ENCODE measurements around the gene IDH3A.

The IDH3A gene

GRCh38 chr15:78210349-78210717, 61.2 kb downstream of the IDH3A start:
- Histone ChIP-seq H3K4me3 (ENCODE audit: control insufficient read depth in 1 of 7, extremely low read depth in 1 of 7, insufficient read depth in 4 of 7, low read depth in 2 of 7, low read length in 6 of 7) (no peak overlapping the region), H3K4me1 (ENCODE audit: control extremely low read depth in 1 of 4, control insufficient read depth in 4 of 4, insufficient read depth in 4 of 4, low read length in 3 of 4) (peaks cover 0 to 2% (median under 1%) of the 10 kb centered on the region in 4 experiments), H3K27me3 (replicated peaks in 2 of 5; ENCODE audit: control insufficient read depth in 4 of 5, insufficient read depth in 5 of 5, low read length in 4 of 5) (no peaks in the 10 kb centered on the region), H3K36me3 (ENCODE audit: control insufficient read depth in 4 of 4, insufficient read depth in 4 of 4, low read length in 3 of 4) (no peaks in the 10 kb centered on the region), H3K27ac (ENCODE audit: insufficient read depth in 1 of 2, low read depth in 1 of 2, low read length in 2 of 2, poor library complexity in 1 of 2, severe bottlenecking in 2 of 2) (no peak overlapping the region), H3K9me3 (ENCODE audit: control extremely low read depth in 1 of 5, control insufficient read depth in 4 of 5, insufficient read depth in 2 of 5, low read depth in 1 of 5, low read length in 4 of 5) (no peaks in the 10 kb centered on the region)
- ChIA-PET POLR2A (no interaction called here), CTCF (interaction anchor here (1.0 to 1.3 kb wide), 3 partner anchors 13 to 17 kb away, joined by 3 to 6 read pairs (median 3); no protein-coding TSS in a partner anchor)
- no peak for DNase-seq
- WGBS (ENCODE audit: insufficient coverage), result 83% methylated on average over 2 of the region's 5 CpGs

- Histone ChIP-seq H3K36me3 (ENCODE audit: control insufficient read depth in 4 of 4, insufficient read depth in 4 of 4, low read length in 3 of 4) (no peaks in the 10 kb centered on the region), H3K27me3 (replicated peaks in 2 of 5; ENCODE audit: control insufficient read depth in 4 of 5, insufficient read depth in 5 of 5, low read length in 4 of 5) (no peaks in the 10 kb centered on the region), H3K9me3 (ENCODE audit: control extremely low read depth in 1 of 5, control insufficient read depth in 4 of 5, insufficient read depth in 2 of 5, low read depth in 1 of 5, low read length in 4 of 5) (no peaks in the 10 kb centered on the region), H3K4me3 (ENCODE audit: control insufficient read depth in 1 of 7, extremely low read depth in 1 of 7, insufficient read depth in 4 of 7, low read depth in 2 of 7, low read length in 6 of 7) (no peak overlapping the region), H3K4me1 (ENCODE audit: control extremely low read depth in 1 of 4, control insufficient read depth in 4 of 4, insufficient read depth in 4 of 4, low read length in 3 of 4) (peaks cover 0 to 2% (median under 1%) of the 10 kb centered on the region in 4 experiments), H3K27ac (ENCODE audit: insufficient read depth in 1 of 2, low read depth in 1 of 2, low read length in 2 of 2, poor library complexity in 1 of 2, severe bottlenecking in 2 of 2) (no peak overlapping the region)
- POLR2A ChIA-PET, result interaction anchor here (1.0 kb wide), 1 partner anchor 24 kb away, joined by 3 read pairs; no protein-coding TSS in a partner anchor
- DNase-seq, result no peak
- CTCF ChIA-PET, result interaction anchor here (0.9 to 1.4 kb wide), 9 partner anchors 14 to 79 kb away, joined by 3 to 7 read pairs (median 3); no protein-coding TSS in a partner anchor
- WGBS (ENCODE audit: insufficient coverage), result 88% methylated on average over 6 of the region's 12 CpGs
Measured at GRCh38 chr15:78211189-78211921, 62.2 kb downstream of the IDH3A start.

- no peaks in the 10 kb centered on the region for H3K27me3 ChIP-seq (replicated peaks in 2 of 5; ENCODE audit: control insufficient read depth in 4 of 5, insufficient read depth in 5 of 5, low read length in 4 of 5)
- H3K27ac ChIP-seq (ENCODE audit: insufficient read depth in 1 of 2, low read depth in 1 of 2, low read length in 2 of 2, poor library complexity in 1 of 2, severe bottlenecking in 2 of 2), result no peak overlapping the region
- DNase-seq, result no peak
- ChIA-PET CTCF (interaction anchor here (0.9 to 1.4 kb wide), 6 partner anchors 17 to 80 kb away, joined by 3 to 7 read pairs (median 4); no protein-coding TSS in a partner anchor), POLR2A (interaction anchor here (1.0 kb wide), 1 partner anchor 24 kb away, joined by 3 read pairs; no protein-coding TSS in a partner anchor)
- H3K4me1 ChIP-seq (ENCODE audit: control extremely low read depth in 1 of 4, control insufficient read depth in 4 of 4, insufficient read depth in 4 of 4, low read length in 3 of 4), result peaks cover 0 to 2% (median under 1%) of the 10 kb centered on the region in 4 experiments
- WGBS (ENCODE audit: insufficient coverage), result 90% methylated on average over 8 of the region's 10 CpGs
- no peaks in the 10 kb centered on the region for H3K9me3 ChIP-seq (ENCODE audit: control extremely low read depth in 1 of 5, control insufficient read depth in 4 of 5, insufficient read depth in 2 of 5, low read depth in 1 of 5, low read length in 4 of 5)
- no peak overlapping the region for H3K4me3 ChIP-seq (ENCODE audit: control insufficient read depth in 1 of 7, extremely low read depth in 1 of 7, insufficient read depth in 4 of 7, low read depth in 2 of 7, low read length in 6 of 7)
- no peaks in the 10 kb centered on the region for H3K36me3 ChIP-seq (ENCODE audit: control insufficient read depth in 4 of 4, insufficient read depth in 4 of 4, low read length in 3 of 4)
Measured at GRCh38 chr15:78212008-78212407, 62.8 kb downstream of the IDH3A start.

GRCh38 chr15:78212546-78213424, 63.6 kb downstream of the IDH3A start:
- Histone ChIP-seq H3K27me3 (replicated peaks in 2 of 5; ENCODE audit: control insufficient read depth in 4 of 5, insufficient read depth in 5 of 5, low read length in 4 of 5) (no peaks in the 10 kb centered on the region), H3K4me1 (ENCODE audit: control extremely low read depth in 1 of 4, control insufficient read depth in 4 of 4, insufficient read depth in 4 of 4, low read length in 3 of 4) (peaks cover 0 to 2% (median under 1%) of the 10 kb centered on the region in 4 experiments), H3K27ac (ENCODE audit: insufficient read depth in 1 of 2, low read depth in 1 of 2, low read length in 2 of 2, poor library complexity in 1 of 2, severe bottlenecking in 2 of 2) (no peak overlapping the region), H3K4me3 (ENCODE audit: control insufficient read depth in 1 of 7, extremely low read depth in 1 of 7, insufficient read depth in 4 of 7, low read depth in 2 of 7, low read length in 6 of 7) (no peak overlapping the region), H3K9me3 (ENCODE audit: control extremely low read depth in 1 of 5, control insufficient read depth in 4 of 5, insufficient read depth in 2 of 5, low read depth in 1 of 5, low read length in 4 of 5) (no peaks in the 10 kb centered on the region), H3K36me3 (ENCODE audit: control insufficient read depth in 4 of 4, insufficient read depth in 4 of 4, low read length in 3 of 4) (no peaks in the 10 kb centered on the region)
- DNase-seq, result peak in 2 of 3 donors; percentile 48 to 52
- WGBS (ENCODE audit: insufficient coverage), result 88% methylated on average over 16 of the region's 17 CpGs
- ChIA-PET CTCF (interaction anchor here (1.0 to 1.3 kb wide), 2 partner anchors 17 to 28 kb away, joined by 4 read pairs; no protein-coding TSS in a partner anchor), POLR2A (no interaction called here)

- ChIA-PET CTCF (interaction anchor here (1.3 to 1.4 kb wide), 2 partner anchors 11 to 27 kb away, joined by 3 to 4 read pairs; no protein-coding TSS in a partner anchor), POLR2A (no interaction called here)
- no peaks in the 10 kb centered on the region for H3K9me3 ChIP-seq (ENCODE audit: control extremely low read depth in 1 of 5, control insufficient read depth in 4 of 5, insufficient read depth in 2 of 5, low read depth in 1 of 5, low read length in 4 of 5)
- H3K36me3 ChIP-seq (ENCODE audit: control insufficient read depth in 4 of 4, insufficient read depth in 4 of 4, low read length in 3 of 4), result no peaks in the 10 kb centered on the region
- H3K27ac ChIP-seq (ENCODE audit: insufficient read depth in 1 of 2, low read depth in 1 of 2, low read length in 2 of 2, poor library complexity in 1 of 2, severe bottlenecking in 2 of 2), result no peak overlapping the region
- H3K27me3 ChIP-seq (replicated peaks in 2 of 5; ENCODE audit: control insufficient read depth in 4 of 5, insufficient read depth in 5 of 5, low read length in 4 of 5), result no peaks in the 10 kb centered on the region
- no peak overlapping the region for H3K4me3 ChIP-seq (ENCODE audit: control insufficient read depth in 1 of 7, extremely low read depth in 1 of 7, insufficient read depth in 4 of 7, low read depth in 2 of 7, low read length in 6 of 7)
- H3K4me1 ChIP-seq (ENCODE audit: control extremely low read depth in 1 of 4, control insufficient read depth in 4 of 4, insufficient read depth in 4 of 4, low read length in 3 of 4), result peaks cover 0 to 2% (median under 1%) of the 10 kb centered on the region in 4 experiments
- WGBS (ENCODE audit: insufficient coverage), result 95% methylated on average over 4 of the region's 6 CpGs
- no peak for DNase-seq
Measured at GRCh38 chr15:78213425-78213750, 64.2 kb downstream of the IDH3A start.

- Histone ChIP-seq H3K36me3 (ENCODE audit: control insufficient read depth in 4 of 4, insufficient read depth in 4 of 4, low read length in 3 of 4) (no peaks in the 10 kb centered on the region), H3K27ac (ENCODE audit: insufficient read depth in 1 of 2, low read depth in 1 of 2, low read length in 2 of 2, poor library complexity in 1 of 2, severe bottlenecking in 2 of 2) (no peak overlapping the region), H3K27me3 (replicated peaks in 2 of 5; ENCODE audit: control insufficient read depth in 4 of 5, insufficient read depth in 5 of 5, low read length in 4 of 5) (no peaks in the 10 kb centered on the region), H3K4me3 (ENCODE audit: control insufficient read depth in 1 of 7, extremely low read depth in 1 of 7, insufficient read depth in 4 of 7, low read depth in 2 of 7, low read length in 6 of 7) (no peak overlapping the region), H3K4me1 (ENCODE audit: control extremely low read depth in 1 of 4, control insufficient read depth in 4 of 4, insufficient read depth in 4 of 4, low read length in 3 of 4) (peaks cover 0 to 2% (median under 1%) of the 10 kb centered on the region in 4 experiments), H3K9me3 (ENCODE audit: control extremely low read depth in 1 of 5, control insufficient read depth in 4 of 5, insufficient read depth in 2 of 5, low read depth in 1 of 5, low read length in 4 of 5) (no peaks in the 10 kb centered on the region)
- CTCF ChIA-PET, result interaction anchor here (1.1 to 1.4 kb wide), 3 partner anchors 12 to 27 kb away, joined by 3 to 4 read pairs (median 3); no protein-coding TSS in a partner anchor
- POLR2A ChIA-PET, result no interaction called here
- no peak for DNase-seq
- 100% methylated on average over 3 of the region's 4 CpGs for WGBS (ENCODE audit: insufficient coverage)
Measured at GRCh38 chr15:78213956-78214355, 64.8 kb downstream of the IDH3A start.
